ENCODE measurements around the gene SLC6A5. TPM values are rescaled to one million over a fixed set of nuclear protein-coding genes. Genes with fewer than 3 reads are reported as not detected.

Gene SLC6A5
- total RNA-seq, 1 experiment from 2014 or later = not detected

- Histone ChIP-seq H2BK5ac (ENCODE audit: insufficient read length, low read length) (no peak overlapping the region), H2AFZ (ENCODE audit: low read length) (no peak overlapping the region), H4K8ac (replicated peaks; ENCODE audit: insufficient read length, low read depth, low read length) (no peak overlapping the region), H2AK5ac (ENCODE audit: insufficient read length, low read length) (no peak overlapping the region), H3K4me2 (ENCODE audit: insufficient read depth, insufficient read length, low read length) (no peak overlapping the region), H2BK15ac (ENCODE audit: low read depth, low read length) (no peak overlapping the region), H3K27me3 (ENCODE audit: insufficient read depth, low read length) (no peaks in the 10 kb centered on the region), H4K91ac (ENCODE audit: insufficient read length, low read depth, low read length) (no peak overlapping the region), H2BK20ac (ENCODE audit: low read depth, low read length, poor library complexity, severe bottlenecking) (no peak overlapping the region), H3K14ac (ENCODE audit: insufficient read depth, low read length) (no peak overlapping the region), H2BK12ac (ENCODE audit: insufficient read length, low read depth, low read length) (no peak overlapping the region), H3K9me3 (ENCODE audit: control insufficient read depth, low read depth, low read length) (no peaks in the 10 kb centered on the region), H3K79me1 (ENCODE audit: insufficient read depth, low read depth, low read length, poor library complexity, severe bottlenecking) (no peaks in the 10 kb centered on the region), H3K18ac (ENCODE audit: insufficient read length, low read depth, low read length) (no peak overlapping the region), H4K5ac (ENCODE audit: insufficient read length, low read depth, low read length) (no peak overlapping the region), H3K9ac (ENCODE audit: extremely low read depth, insufficient read length, low read length) (no peak overlapping the region), H3K4ac (ENCODE audit: low read depth, low read length) (no peak overlapping the region), H4K20me1 (ENCODE audit: control insufficient read depth, insufficient read depth, insufficient read length) (no peaks in the 10 kb centered on the region), H3K79me2 (ENCODE audit: insufficient read depth, low read length) (no peaks in the 10 kb centered on the region), H3T11ph (ENCODE audit: low read length) (no peak overlapping the region), H3K23me2 (ENCODE audit: insufficient read length, low read depth, low read length, poor library complexity, severe bottlenecking) (no peaks in the 10 kb centered on the region), H3K23ac (ENCODE audit: insufficient read length, low read depth, low read length) (no peak overlapping the region), H3K27ac (ENCODE audit: insufficient read length, low read depth, low read length) (no peak overlapping the region), H3K56ac (ENCODE audit: insufficient read length, low read depth, low read length) (no peak overlapping the region), H3K4me1 (ENCODE audit: insufficient read depth, low read length) (peaks cover 2% of the 10 kb centered on the region; the same call in 1 of the 2 replicates), H2BK120ac (ENCODE audit: low read depth, low read length, poor library complexity, severe bottlenecking) (no peak overlapping the region)
- H3K4me3 Mint-ChIP-seq = no peak overlapping the region
- H3K9me3 Mint-ChIP-seq = no peaks in the 10 kb centered on the region; a peak in 1 of 5 replicates
- TF ChIP-seq, protein P1, sequence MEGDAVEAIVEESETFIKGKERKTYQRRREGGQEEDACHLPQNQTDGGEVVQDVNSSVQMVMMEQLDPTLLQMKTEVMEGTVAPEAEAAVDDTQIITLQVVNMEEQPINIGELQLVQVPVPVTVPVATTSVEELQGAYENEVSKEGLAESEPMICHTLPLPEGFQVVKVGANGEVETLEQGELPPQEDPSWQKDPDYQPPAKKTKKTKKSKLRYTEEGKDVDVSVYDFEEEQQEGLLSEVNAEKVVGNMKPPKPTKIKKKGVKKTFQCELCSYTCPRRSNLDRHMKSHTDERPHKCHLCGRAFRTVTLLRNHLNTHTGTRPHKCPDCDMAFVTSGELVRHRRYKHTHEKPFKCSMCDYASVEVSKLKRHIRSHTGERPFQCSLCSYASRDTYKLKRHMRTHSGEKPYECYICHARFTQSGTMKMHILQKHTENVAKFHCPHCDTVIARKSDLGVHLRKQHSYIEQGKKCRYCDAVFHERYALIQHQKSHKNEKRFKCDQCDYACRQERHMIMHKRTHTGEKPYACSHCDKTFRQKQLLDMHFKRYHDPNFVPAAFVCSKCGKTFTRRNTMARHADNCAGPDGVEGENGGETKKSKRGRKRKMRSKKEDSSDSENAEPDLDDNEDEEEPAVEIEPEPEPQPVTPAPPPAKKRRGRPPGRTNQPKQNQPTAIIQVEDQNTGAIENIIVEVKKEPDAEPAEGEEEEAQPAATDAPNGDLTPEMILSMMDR (conservative IDR thresholded peaks at IDR 0.05) = no peak
- no peaks in the 10 kb centered on the region; the same call in 1 of the 2 replicates for H3K27me3 Mint-ChIP-seq (ENCODE audit: low read depth)
- DNase-seq = no peak
- H3K27ac Mint-ChIP-seq = no peak overlapping the region
- no CpG with 5 or more reads among the region's 1 CpG for WGBS (ENCODE audit: extremely low coverage, insufficient read length, low lambda C conversion rate)
- peaks cover 23% of the 10 kb centered on the region in 2 experiments for H3K4me1 Mint-ChIP-seq
- no peaks in the 10 kb centered on the region for H3K36me3 Mint-ChIP-seq (ENCODE audit: insufficient read depth in 1 of 3, low read depth in 3 of 3)
Measured at GRCh38 chr11:20632169-20632532, 32.7 kb downstream of the SLC6A5 start.

All from H9 (cell line).